HG02938 (cell line): ENCODE measurements around the gene FGF12.
A peak's percentile ranks its signal among the peaks of the same experiment; 100 is the strongest.

Experiments used
- ATAC-seq: cut with Tn5 transposase; IDR thresholded peaks from one replicate; pipeline ENCODE4 v1.9.1; 2021; ENCODE audit warnings: mild to moderate bottlenecking, moderate library complexity; ENCODE audit not compliant: unreplicated experiment

The FGF12 gene

DNA sequence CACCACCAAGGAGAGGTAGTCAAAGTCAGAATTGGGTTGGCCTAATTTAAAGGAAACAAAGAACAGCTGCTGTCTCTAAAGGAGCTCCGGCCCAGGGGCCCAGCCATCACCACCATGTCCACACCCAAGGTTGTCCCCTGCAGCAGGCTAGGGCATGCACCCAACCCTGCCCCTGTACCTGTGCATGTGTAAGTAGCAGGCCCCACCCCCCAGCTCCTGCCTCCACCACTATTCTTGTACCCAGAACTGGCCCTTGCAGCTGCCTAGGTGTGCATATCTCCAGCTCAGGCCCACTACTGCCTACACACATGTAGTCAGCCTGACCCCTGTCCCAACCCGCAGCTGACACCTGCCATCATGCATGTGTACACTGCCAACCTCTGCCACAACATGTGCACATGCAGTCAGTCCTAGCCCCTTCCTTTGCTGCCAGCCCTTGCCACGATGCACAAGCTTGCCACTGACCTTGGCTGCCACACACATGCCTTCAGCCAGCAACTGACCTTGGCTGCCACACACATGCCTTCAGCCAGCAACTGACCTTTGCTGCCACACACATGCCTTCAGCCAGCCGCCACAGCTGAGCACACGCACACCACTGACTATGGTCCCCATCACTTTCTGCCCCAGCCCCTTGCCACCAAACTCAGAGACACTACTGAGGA lies 39.7 kb downstream of the FGF12 start:
- ATAC-seq, result no peak

DNA sequence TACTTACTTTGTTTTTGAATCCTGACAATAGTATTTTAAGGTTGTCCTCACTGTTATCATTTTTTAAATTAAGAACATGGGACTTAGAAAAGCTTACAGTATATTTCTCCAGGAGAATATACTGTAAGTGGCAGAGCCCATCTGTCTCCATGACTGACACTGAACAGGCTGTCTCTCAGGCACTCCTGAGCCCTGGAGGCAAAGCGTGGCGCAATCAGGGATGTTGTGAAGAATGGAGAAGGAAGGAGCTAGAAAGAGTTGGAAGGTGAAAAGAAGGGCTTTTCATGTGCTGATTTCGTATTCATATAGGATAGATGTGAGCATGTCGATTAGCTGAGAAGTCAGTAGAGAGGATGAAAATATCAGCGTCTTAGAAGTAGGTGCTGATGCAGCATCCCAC lies 41.5 kb downstream of the FGF12 start:
- no peak for ATAC-seq

DNA sequence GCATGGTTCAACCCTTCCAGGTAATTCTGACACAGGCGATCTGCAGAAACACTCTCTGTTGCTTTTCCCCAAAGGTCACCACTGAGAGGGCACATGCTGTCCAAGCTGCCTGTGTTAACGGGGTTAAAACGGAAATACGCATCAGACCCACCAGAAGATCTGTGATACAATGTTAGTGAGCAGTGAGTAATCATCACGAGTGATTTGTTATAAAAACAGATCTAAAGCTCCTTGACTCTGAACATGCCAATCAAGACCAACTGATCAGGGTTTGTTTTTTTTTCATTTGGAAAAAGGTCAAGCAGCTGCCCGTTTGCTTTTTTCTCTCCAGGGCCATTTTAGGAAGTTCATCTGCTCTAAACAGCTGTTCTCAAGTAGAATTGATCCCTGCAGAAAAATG lies 43.2 kb downstream of the FGF12 start:
- ATAC-seq, result no peak

DNA sequence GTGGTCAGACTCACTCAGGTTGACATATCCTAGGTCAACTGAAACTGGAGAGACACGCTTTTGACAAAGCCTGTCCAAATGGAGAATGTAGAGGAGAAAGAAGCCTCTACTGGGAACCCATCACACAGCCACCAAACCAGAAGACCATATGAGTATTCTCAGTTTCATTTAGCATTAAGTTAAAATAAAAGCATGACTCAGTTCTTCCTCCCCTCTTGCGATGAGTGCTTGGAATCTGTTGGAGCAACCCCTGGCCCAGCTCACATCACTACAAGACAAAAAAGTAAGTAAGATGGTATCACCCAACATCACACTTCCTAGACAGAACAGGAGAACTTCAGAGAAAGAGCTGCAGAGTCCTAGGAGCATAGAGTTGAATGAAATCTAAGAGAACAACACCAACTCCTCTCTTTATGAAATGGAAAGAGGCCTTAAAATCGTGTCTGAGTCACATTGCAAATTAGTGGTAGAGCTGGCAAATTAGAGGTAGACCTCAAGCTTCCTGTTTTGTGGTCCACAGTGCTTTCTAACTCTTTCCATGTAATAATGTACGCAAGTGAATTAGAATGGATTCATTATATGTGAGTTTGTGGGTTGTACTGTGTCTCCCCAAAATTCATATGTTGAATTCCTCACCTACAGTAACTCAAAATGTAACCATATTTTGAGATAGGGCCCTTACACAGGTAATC lies 51.2 kb downstream of the FGF12 start:
- peak; percentile 86 for ATAC-seq

DNA sequence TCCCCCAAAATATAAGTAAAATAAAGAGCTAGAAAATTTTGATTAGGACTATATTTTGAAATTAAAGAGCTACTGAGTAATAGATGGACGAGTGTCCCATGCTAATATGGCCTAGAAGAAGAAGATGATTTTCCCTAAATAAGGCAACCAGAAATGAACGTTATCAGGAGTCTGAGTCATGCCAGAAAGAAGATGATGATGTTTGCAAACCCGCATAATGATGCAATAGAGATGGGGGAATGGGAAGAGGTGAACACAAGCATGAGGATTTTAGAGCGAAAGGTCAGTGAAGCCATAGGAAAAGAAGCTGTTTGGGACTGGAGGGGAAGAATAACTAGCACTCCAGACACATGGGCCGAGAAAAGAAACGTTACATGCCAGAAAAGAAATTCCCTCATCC lies 71.7 kb downstream of the FGF12 start:
- no peak for ATAC-seq

DNA sequence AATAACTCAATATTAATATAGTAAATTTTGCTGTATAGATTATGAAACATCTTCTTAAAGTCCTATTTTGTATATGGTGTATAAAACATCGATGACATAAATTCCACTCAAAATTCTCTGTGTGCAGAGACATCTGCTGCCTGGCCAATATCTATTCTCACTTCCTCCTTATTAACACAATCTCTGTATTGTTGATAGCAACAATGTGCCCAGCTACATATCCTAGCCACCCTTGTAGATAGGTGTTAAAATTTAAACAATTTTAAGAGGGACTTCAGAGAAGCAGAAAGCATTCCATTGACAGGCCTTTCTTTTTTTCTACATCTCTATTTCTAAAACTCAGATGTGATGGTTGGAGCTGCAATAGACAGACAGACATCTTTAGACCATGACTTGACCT lies 72.3 kb downstream of the FGF12 start:
- ATAC-seq, result no peak

DNA sequence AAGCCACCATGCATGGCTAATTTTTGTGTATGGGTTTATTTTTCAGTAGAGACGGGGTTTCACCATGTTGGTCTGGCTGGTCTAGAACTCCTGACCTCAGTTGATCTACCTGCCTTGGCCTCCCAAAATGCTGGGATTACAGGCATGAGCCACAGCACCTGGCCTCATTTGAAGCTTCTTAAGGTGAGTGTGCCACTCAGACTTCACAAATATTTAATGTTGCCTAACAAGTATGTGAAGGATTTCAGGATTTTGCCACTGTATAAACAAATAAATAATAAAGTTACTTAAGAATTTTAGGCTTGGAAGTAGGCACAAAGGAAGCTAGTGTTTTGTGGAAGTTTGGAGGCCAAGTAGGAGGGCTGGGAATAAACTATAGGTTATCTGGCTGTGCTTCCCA lies 73.5 kb downstream of the FGF12 start:
- no peak for ATAC-seq

DNA sequence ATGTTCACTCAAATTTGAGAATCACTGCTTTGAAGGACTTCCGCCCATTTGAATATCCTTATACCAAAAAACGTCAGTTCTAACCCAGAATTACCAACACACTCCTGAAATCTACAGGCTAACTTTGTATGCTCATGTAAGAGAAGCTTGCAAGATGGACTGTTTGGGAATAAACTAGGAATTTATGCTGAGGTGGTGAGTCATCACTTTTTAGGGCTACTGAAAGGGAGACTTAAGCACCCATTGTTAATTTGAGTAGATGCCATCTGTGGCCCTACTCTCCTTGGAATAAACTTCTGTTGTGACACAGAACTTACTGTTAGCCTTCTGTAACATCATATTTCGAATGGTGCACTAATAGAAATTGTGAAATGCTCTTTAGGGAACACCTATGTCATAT lies 74.6 kb downstream of the FGF12 start:
- no peak for ATAC-seq

DNA sequence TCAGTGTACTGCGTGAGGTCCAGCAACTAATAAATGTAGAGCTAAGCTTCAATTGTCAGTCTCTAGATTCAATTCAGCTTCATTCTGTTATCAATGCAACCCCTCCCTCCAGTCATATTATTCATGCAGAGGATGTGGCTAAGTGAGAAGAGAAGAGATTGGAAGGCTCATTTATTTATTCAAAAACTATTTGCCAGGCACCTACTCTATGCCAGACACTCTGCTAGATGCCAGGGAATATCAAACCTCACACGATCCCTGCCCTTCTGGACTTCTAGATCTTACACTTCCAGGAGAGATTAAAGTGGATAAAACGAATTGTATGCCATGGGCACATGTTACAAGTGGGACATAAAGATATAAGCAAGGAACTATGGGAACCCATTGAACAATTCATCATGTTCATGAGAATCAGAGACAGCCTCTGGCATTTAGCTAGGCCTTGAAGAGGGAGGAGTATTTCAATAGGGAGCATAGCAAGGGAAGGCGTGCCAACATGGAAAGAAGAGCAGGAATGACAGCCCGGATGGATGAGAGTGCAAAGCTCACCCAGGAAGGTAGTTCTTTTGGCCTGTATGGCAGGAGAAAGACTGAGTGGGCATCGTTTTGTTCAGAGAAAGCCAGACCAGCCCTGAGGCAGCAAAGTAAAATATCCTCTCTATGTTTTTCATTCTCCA lies 75.4 kb downstream of the FGF12 start:
- ATAC-seq, result no peak

DNA sequence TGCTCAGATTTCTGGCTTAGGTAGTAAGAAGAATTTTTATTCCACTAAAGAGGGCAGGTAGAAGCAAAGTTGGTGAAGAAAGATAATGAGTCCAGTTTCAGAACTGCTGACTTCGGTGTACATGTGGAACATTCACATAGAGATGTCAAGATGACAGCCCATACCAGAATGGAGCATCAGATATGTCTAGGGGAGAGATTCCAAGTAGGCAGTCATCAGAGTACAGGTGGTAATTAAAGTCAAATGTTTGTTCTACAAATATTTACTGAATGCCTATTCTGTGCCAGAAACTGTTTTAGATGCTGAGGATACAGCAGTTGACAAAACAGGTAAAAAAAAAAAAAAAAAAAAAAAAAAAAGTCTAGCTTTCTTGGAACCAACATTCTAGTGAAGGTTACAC lies 81.9 kb downstream of the FGF12 start:
- no peak for ATAC-seq

DNA sequence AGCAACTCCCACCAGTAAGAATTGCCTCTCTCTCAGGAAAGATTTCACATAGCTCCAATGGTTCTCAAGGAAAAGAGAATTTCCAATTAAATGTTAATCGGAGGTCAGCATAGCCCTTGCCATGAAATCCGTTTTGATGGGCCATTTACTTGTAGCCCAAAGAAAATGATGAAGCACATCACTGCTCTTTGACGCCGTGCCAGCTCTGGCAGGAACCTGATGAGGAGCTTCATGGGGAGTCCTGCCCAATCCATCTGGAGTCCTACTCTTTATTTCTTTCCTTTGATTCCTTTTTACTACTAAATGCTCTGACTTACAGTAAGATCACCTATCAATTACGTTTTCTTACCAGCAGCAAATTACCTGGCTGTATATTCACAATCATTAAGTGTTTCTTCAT lies 84.7 kb downstream of the FGF12 start:
- no peak for ATAC-seq

DNA sequence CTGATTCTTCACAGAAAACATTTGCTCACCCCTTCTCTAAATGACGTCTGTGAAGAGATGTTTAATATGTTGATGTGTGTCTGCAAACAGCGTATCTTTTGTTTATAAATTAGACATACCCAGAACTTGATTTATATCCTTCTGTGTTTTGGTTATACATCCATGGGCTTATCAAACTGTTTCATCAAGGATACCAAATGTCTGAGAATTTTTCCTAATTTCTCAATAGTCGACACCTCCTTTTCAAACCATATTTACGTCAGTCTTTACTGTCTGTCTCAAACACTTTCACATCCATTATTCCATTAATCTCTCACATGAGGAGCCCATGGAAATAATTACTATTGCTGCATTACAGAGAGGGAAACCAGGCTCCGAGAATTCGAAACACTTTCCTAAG lies 85.4 kb downstream of the FGF12 start:
- no peak for ATAC-seq

DNA sequence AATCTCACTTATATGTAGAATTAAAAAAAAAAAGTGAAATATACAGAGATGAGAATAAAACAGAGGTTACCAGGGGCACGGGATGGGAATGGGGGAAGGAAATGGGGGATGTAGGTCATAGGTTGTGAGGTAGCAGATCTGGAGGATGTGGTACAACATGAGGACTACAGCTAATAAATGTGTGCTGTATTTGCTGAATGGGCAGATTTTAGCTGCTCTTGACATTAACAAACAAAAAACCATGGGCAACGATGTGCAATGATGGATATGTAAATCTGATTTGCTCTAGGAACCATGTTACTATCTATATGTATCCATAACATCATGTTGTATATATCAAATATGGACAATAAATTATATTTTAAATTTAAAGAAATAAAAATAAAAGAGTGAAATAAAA lies 87.4 kb downstream of the FGF12 start:
- no peak for ATAC-seq

DNA sequence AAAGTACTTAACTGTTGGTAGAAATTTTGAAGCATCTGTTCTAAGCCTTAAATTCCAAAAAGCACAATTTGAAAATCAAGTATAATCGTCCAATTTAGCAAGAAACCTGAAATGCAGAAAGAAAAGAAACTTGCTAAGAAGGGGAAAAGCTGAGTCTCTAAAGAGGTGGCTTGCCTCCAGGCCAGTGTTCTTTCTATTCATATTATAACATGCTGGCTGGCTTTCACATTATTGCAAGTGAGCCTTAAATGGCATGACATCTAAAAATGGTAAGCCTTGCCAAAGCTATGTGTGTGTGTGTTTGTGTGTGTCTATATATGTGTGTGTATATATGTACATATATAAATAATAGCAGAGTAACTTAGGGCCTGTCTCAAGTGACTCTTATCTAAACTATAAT lies 89.5 kb downstream of the FGF12 start:
- ATAC-seq, result no peak

DNA sequence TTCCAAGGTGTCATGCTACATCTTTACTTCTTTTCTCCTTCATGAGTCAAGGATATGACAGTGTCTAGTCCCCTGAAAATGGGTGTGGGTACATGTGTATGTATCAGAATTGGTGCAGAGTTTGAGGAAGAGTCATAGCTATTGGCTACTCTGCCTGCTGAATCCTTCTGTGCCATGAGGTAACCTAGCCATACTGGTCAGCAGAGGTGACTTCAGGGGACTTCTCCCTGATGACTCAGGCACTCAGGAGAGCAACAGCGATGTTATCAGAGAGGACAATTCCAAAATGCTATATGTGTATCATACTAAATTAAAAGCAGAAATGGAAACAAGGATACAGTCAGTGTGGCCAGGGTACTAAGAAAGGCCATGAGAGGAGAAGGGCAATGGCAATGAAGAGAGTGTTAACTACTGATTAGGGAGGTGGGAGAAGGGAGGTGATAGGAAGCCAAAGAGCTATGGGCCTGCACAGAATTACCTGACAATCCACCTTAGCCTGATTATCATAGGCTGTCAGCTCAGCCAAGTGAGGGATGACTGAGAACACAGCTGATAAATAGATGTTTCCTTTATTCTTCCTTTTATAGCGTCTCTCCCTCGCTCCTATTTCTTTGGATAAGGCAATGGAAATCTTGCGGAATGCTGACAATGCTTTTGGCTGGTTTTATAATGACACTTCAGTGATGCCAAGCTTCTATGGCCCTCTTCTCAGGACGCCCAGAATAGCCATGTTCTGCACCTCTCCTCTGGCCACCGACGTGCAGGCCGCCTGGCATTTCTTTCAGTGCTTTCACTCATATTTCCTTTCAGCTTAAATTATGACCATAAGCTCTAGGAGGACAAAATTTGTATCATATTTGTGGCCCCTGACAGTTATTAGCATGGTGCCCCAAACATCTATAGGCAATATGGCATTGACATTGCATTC lies 90.6 kb downstream of the FGF12 start:
- ATAC-seq, result no peak

DNA sequence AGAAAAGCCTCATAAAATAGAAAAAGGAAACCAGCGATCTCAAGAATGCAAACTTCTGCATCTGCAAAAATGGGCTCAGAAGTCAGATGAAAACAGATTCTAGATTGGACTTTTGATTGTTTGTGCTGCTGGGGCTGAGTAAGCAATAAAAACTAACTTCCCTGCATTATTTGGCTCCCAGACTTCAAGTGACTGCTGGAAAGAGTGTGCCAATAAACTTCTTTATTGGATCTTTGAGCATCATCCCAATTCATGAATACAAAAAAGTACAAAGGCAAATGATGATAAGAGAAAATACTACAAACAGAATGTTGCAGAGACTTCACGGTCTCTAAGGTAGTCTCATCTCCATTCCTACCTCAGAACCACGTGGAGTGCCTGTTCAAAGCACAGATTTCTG lies 97.9 kb downstream of the FGF12 start:
- ATAC-seq, result no peak

DNA sequence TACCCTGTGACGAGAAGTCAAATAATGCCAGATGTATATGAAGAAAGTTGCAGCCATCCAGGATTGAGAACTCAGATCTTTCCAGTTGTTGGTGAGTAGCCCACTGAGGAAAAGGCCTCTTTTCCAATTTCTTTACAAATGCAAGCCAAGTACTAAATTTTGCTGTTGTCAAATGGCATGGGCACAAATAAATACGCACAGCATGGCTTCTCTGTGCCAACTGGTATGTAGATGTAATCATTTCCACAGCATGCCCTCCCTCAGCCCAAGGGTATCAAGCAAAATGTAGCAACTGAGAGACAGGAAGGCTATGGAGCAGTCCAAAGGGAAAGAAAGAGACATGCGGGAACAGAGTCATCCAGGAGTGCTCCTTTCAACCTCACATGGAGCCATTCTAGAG lies 105.4 kb downstream of the FGF12 start:
- ATAC-seq, result no peak

DNA sequence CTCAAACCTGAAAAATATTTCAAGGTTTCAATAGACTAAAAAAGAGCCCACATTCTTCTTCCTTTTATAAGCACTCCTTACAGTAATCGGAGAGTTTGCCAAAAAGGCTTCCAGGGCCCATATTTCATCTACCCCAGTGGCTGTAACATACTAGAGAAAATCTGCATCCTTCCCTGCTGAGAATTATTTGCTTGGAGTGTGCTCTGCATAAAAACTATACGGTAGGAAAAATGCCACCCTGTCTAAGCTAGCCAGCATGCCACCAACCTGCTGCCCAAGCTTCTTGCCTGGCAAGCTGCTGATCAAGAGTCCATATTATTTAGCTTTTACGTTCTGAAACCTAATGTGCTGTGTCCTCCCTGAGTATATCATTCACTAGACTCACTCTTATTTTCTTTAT lies 107.1 kb downstream of the FGF12 start:
- no peak for ATAC-seq

DNA sequence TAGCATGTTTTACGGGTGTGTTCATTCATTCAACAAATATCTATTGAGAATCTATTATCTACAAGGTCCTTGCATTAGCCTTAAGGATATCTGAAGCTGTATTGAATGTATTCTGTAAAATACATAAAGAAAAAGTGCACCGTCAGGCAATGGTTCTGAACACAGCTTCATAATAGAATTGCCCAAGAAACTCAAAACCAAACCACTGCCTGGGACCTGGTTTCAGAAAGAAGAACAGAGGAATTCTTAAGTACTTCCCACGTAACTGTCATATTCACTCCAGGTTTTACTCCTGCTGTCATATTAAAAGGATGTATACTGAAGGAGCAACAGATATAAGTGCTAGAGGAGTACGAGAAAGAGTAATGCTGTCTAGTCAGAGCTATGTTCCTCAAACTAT lies 115.9 kb downstream of the FGF12 start:
- ATAC-seq, result no peak

DNA sequence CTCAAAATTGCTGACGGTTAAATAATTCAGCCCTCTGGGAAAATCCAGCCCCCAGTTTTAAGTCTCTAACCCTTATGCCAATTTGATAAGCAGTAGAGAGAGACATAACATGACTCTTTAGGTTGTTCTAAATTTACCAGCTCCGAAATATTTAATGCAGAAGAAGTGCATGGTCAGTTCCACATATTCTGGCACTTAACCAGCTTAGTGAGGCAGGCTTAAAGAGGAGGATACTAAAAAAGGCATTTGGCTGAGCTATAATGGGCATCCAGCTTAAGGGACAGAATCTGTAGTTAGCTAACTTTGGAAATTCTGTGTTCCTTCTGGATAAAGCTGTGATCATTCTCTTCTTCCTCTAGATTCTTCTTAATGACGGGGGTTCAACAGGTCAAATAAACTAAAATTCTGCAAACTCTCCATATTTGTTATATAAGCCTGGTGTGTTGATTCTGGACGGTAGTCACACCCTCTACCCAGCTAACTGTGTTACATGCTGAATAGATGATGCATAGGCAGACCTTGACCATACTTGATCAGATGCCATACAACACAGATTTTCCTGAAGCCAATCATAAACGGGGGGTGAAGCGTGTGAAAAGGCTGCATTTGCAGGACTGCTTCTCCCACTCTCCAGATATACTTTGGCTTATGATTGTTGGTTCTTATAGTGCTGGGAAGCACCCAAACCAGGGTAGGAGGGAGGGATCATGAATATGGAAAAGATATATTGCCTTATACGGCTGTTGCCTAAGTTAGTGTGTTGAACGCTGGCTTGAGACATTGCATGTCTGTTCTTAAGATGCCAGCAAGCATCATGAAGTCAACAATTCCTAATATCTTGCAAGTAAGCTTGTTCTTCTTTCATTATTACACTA lies 118.4 kb downstream of the FGF12 start:
- no peak for ATAC-seq
